WTC11 (cell line): ENCODE data around the gene AK8. TPM values are rescaled to one million over a fixed set of nuclear protein-coding genes. Genes with fewer than 3 reads are reported as not detected.
A peak's percentile ranks its signal among the peaks of the same experiment; 100 is the strongest.

Source experiments
- ATAC-seq: fragments of 200-7000 bp; cut with Tn5 transposase; 2 replicates; pipeline ENCODE4 v1.10.0; 2021; ENCODE audit warnings: mild to moderate bottlenecking, moderate library complexity
- CTCF ChIA-PET: fragments of 300-600 bp; sonication (Branson Sonifier 250); formaldehyde crosslinking; loops from one replicate; lab custom pipeline; 2021; ENCODE audit warnings: antibody characterized with exemption; lab: Charles Lee
- POLR2A ChIA-PET: fragments of 350-600 bp; sonication (Branson Sonifier 250); formaldehyde crosslinking; loops from one replicate; lab custom pipeline; 2021; ENCODE audit warnings: antibody characterized with exemption; lab: Charles Lee
- DNase-seq: peaks from one replicate; pipeline ENCODE4 v3.0.0; 2021; ENCODE audit warnings: low spot score
- H3K27ac Mint-ChIP-seq: 2 replicates; pipeline ENCODE4 v1.8.0; 2021; ENCODE audit warnings: mixed read lengths
- H3K27me3 Mint-ChIP-seq: 2 replicates; pipeline ENCODE4 v1.8.0; 2021; ENCODE audit warnings: low read depth, mild to moderate bottlenecking, moderate library complexity, mixed read lengths
- H3K36me3 Mint-ChIP-seq: 2 replicates; pipeline ENCODE4 v1.8.0; 2021; ENCODE audit warnings: mixed read lengths
- H3K4me1 Mint-ChIP-seq: 2 replicates; pipeline ENCODE4 v1.8.0; 2022; ENCODE audit warnings: mixed read lengths
- H3K4me3 Mint-ChIP-seq: 2 replicates; pipeline ENCODE4 v1.8.0; 2021; ENCODE audit warnings: mild to moderate bottlenecking, moderate library complexity, mixed read lengths
- H3K9me3 Mint-ChIP-seq: 2 replicates; pipeline ENCODE4 v1.8.0; 2021; ENCODE audit warnings: mixed read lengths
- ATF1 ChIP-seq: sonication (generic); formaldehyde crosslinking; IDR thresholded peaks from 2 replicates; pipeline ENCODE4 v1.8.1; 2023; ENCODE audit warnings: mild to moderate bottlenecking, moderate library complexity, missing genetic modification reagents
- CBFB ChIP-seq: sonication (generic); formaldehyde crosslinking; IDR thresholded peaks from 2 replicates; pipeline ENCODE4 v1.8.1; 2022; ENCODE audit warnings: mild to moderate bottlenecking, low read depth, missing genetic modification reagents
- FOXK1 ChIP-seq: sonication (generic); formaldehyde crosslinking; IDR thresholded peaks from 2 replicates; pipeline ENCODE4 v1.8.0; 2022; ENCODE audit warnings: mild to moderate bottlenecking, moderate library complexity, missing genetic modification reagents
- FOXP1 ChIP-seq: sonication (generic); formaldehyde crosslinking; IDR thresholded peaks from 2 replicates; pipeline ENCODE4 v1.8.0; 2022; ENCODE audit warnings: missing genetic modification reagents, mild to moderate bottlenecking, moderate library complexity, borderline replicate concordance
- HMGA2 ChIP-seq: fragments of 250-450 bp; sonication (Bioruptor Pico); IDR thresholded peaks from 2 replicates; pipeline ENCODE4 v1.4.0; 2021; ENCODE audit warnings: mild to moderate bottlenecking, moderate library complexity
- IRF2 ChIP-seq: sonication (generic); formaldehyde crosslinking; IDR thresholded peaks from 2 replicates; pipeline ENCODE4 v1.8.0; 2022; ENCODE audit warnings: low read depth, missing genetic modification reagents, borderline replicate concordance
- NR3C1 ChIP-seq: sonication (generic); formaldehyde crosslinking; conservative IDR thresholded peaks from 2 replicates; pipeline ENCODE4 v1.8.1; 2023; ENCODE audit warnings: low read depth, mild to moderate bottlenecking, missing genetic modification reagents
- OVOL2 ChIP-seq: fragments of 250-450 bp; sonication (Bioruptor Pico); IDR thresholded peaks from 2 replicates; pipeline ENCODE4 v1.9.0; 2021; ENCODE audit warnings: mild to moderate bottlenecking, borderline replicate concordance
- RELA ChIP-seq: sonication (generic); formaldehyde crosslinking; IDR thresholded peaks from 2 replicates; pipeline ENCODE4 v1.8.1; 2022; ENCODE audit warnings: missing genetic modification reagents, mild to moderate bottlenecking, borderline replicate concordance
- SMAD4 ChIP-seq: sonication (generic); formaldehyde crosslinking; IDR thresholded peaks from 2 replicates; pipeline ENCODE4 v1.8.0; 2022; ENCODE audit warnings: mild to moderate bottlenecking, missing genetic modification reagents
- SP1 ChIP-seq: sonication (generic); formaldehyde crosslinking; conservative IDR thresholded peaks from 2 replicates; pipeline ENCODE4 v1.8.1; 2022; ENCODE audit warnings: missing genetic modification reagents
- TEAD1 ChIP-seq: sonication (generic); formaldehyde crosslinking; IDR thresholded peaks from 2 replicates; pipeline ENCODE4 v1.8.0; 2022; ENCODE audit warnings: mild to moderate bottlenecking, missing genetic modification reagents
- TEAD4 ChIP-seq: sonication (generic); formaldehyde crosslinking; IDR thresholded peaks from 2 replicates; pipeline ENCODE4 v1.8.0; 2022; ENCODE audit warnings: mild to moderate bottlenecking, missing genetic modification reagents
- ZNF121 ChIP-seq: sonication (generic); formaldehyde crosslinking; IDR thresholded peaks from 2 replicates; pipeline ENCODE4 v1.8.0; 2023; ENCODE audit warnings: missing genetic modification reagents
- ZNF232 ChIP-seq: sonication (generic); formaldehyde crosslinking; IDR thresholded peaks from 2 replicates; pipeline ENCODE4 v1.8.0; 2022; ENCODE audit warnings: mild to moderate bottlenecking, missing genetic modification reagents
- ZNF396 ChIP-seq: fragments of 250-450 bp; sonication (Bioruptor Pico); IDR thresholded peaks from 2 replicates; pipeline ENCODE4 v1.8.0; 2021; ENCODE audit warnings: mild to moderate bottlenecking, moderate library complexity, borderline replicate concordance
- total RNA-seq: library from RNA; stranded (reverse); gene quantifications from 3 replicates; pipeline ENCODE4 v1.2.3, GENCODE V29; 2021
- TF ChIP-seq, protein P1 (sequence below): fragments of 250-450 bp; sonication (Bioruptor Pico); IDR thresholded peaks from 2 replicates; pipeline ENCODE4 v1.9.0; 2021; ENCODE audit warnings: moderate library complexity, mild to moderate bottlenecking, inconsistent platforms, borderline replicate concordance
- TF ChIP-seq, protein P2 (sequence below): sonication (generic); formaldehyde crosslinking; IDR thresholded peaks from 2 replicates; pipeline ENCODE4 v1.8.1; 2023; ENCODE audit warnings: mild to moderate bottlenecking, missing genetic modification reagents, moderate library complexity
- TF ChIP-seq, protein P3 (sequence below): sonication (generic); formaldehyde crosslinking; IDR thresholded peaks from 2 replicates; pipeline ENCODE4 v1.8.1; 2023; ENCODE audit warnings: mild to moderate bottlenecking, missing genetic modification reagents, moderate library complexity
- TF ChIP-seq, protein P4 (sequence below): fragments of 250-450 bp; sonication (Bioruptor Pico); IDR thresholded peaks from 2 replicates; pipeline ENCODE4 v1.9.0; 2021; ENCODE audit warnings: mild to moderate bottlenecking
- TF ChIP-seq, protein P5 (sequence below): sonication (generic); formaldehyde crosslinking; IDR thresholded peaks from 2 replicates; pipeline ENCODE4 v1.8.0; 2022; ENCODE audit warnings: mild to moderate bottlenecking, missing genetic modification reagents
- TF ChIP-seq, protein P6 (sequence below): fragments of 250-450 bp; sonication (Bioruptor Pico); IDR thresholded peaks from 2 replicates; pipeline ENCODE4 v2.1.2; 2022; ENCODE audit warnings: mild to moderate bottlenecking, moderate library complexity
- TF ChIP-seq, protein P7 (sequence below): sonication (generic); formaldehyde crosslinking; IDR thresholded peaks from 2 replicates; pipeline ENCODE4 v1.8.1; 2023; ENCODE audit warnings: mild to moderate bottlenecking, missing genetic modification reagents, borderline replicate concordance

AK8 gene
- total RNA-seq, 1 experiment from 2014 or later: 0.48 TPM

DNA sequence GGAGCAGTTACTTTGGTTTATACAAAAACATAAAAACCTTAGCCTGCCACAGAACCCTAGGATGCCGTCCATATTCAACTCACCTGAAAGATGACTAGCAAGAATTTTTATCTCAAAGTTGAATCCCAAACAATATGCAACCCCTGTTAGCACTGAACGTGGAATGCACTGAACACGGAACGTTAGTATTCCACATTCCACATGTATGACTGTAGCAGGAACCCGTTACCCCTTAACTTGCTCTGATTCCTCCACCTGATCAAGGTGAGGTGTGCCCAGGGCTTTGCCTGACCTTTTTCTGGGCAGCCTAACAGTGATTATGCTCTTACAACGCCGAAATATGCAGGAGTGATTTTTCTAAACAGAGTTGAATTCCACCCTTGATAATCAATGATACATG, 43.7 kb downstream of the AK8 start:
- ChIA-PET POLR2A (no interaction called here), CTCF (no interaction called here)
- H3K4me1 Mint-ChIP-seq: no peaks in the 10 kb centered on the region
- H3K36me3 Mint-ChIP-seq: no peaks in the 10 kb centered on the region
- H3K27ac Mint-ChIP-seq: no peak overlapping the region
- no peak for ATAC-seq
- H3K4me3 Mint-ChIP-seq: no peak overlapping the region
- DNase-seq: no peak
- H3K9me3 Mint-ChIP-seq: peaks cover 4% of the 10 kb centered on the region; the same call in 1 of the 2 replicates
- no peak for TF ChIP-seq FOXP1 (CRISPR knock-in tag)
- TF ChIP-seq NR3C1 (CRISPR knock-in tag): no peak
- no peak for TF ChIP-seq ZNF121
- TF ChIP-seq ATF1 (CRISPR knock-in tag): no peak
- TF ChIP-seq HMGA2 (CRISPR knock-in tag): no peak
- H3K27me3 Mint-ChIP-seq: no peaks in the 10 kb centered on the region

DNA sequence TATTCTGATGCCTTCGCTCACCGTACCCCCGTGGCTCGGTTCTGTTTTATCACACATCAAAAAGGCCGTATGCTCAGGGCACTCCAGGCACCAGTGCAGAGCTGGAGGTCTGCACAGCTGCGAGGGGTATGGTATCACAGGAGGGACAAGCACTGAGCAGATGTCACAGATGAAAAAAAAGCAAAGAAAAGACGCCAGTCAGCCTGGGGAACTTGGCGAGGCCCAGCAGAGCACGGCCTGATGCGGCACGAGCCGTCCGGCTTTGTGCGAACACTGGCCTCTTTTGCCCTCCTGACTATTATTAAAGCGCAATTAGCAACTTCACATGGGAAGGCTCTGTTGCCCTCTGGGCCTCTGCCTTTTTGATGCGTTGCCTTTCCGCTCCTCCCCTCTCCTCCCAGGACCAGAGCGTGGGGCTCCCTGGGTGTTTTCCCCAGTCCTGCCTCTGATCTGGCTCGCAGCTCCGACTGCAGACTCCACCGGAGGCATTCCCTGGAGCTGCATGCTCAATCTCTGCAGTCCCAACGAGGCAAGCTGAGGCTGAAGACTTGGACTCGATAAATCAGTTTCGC, 44.4 kb downstream of the AK8 start:
- Mint-ChIP-seq H3K27ac (peak overlapping the region; percentile 58; the same call in 1 of the 2 replicates), H3K4me3 (no peak overlapping the region), H3K4me1 (no peaks in the 10 kb centered on the region), H3K27me3 (no peaks in the 10 kb centered on the region), H3K9me3 (peaks cover 4% of the 10 kb centered on the region; the same call in 1 of the 2 replicates), H3K36me3 (no peaks in the 10 kb centered on the region)
- CTCF ChIA-PET: interaction anchor here (2.1 kb wide), 1 partner anchor 15 kb away, joined by 16 read pairs; no protein-coding TSS in a partner anchor
- DNase-seq (no peak), ATAC-seq (no peak)
- TF ChIP-seq, protein P1, sequence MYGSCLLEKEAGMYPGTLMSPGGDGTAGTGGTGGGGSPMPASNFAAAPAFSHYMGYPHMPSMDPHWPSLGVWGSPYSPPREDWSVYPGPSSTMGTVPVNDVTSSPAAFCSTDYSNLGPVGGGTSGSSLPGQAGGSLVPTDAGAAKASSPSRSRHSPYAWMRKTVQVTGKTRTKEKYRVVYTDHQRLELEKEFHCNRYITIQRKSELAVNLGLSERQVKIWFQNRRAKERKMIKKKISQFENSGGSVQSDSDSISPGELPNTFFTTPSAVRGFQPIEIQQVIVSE: no peak
- TF ChIP-seq RELA (CRISPR knock-in tag): no peak
- TF ChIP-seq, protein P2, sequence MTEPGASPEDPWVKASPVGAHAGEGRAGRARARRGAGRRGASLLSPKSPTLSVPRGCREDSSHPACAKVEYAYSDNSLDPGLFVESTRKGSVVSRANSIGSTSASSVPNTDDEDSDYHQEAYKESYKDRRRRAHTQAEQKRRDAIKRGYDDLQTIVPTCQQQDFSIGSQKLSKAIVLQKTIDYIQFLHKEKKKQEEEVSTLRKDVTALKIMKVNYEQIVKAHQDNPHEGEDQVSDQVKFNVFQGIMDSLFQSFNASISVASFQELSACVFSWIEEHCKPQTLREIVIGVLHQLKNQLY: no peak
- TF ChIP-seq, protein P3, sequence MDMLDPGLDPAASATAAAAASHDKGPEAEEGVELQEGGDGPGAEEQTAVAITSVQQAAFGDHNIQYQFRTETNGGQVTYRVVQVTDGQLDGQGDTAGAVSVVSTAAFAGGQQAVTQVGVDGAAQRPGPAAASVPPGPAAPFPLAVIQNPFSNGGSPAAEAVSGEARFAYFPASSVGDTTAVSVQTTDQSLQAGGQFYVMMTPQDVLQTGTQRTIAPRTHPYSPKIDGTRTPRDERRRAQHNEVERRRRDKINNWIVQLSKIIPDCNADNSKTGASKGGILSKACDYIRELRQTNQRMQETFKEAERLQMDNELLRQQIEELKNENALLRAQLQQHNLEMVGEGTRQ (CRISPR knock-in tag): no peak
- no peak for TF ChIP-seq SP1
- TF ChIP-seq, protein P4, sequence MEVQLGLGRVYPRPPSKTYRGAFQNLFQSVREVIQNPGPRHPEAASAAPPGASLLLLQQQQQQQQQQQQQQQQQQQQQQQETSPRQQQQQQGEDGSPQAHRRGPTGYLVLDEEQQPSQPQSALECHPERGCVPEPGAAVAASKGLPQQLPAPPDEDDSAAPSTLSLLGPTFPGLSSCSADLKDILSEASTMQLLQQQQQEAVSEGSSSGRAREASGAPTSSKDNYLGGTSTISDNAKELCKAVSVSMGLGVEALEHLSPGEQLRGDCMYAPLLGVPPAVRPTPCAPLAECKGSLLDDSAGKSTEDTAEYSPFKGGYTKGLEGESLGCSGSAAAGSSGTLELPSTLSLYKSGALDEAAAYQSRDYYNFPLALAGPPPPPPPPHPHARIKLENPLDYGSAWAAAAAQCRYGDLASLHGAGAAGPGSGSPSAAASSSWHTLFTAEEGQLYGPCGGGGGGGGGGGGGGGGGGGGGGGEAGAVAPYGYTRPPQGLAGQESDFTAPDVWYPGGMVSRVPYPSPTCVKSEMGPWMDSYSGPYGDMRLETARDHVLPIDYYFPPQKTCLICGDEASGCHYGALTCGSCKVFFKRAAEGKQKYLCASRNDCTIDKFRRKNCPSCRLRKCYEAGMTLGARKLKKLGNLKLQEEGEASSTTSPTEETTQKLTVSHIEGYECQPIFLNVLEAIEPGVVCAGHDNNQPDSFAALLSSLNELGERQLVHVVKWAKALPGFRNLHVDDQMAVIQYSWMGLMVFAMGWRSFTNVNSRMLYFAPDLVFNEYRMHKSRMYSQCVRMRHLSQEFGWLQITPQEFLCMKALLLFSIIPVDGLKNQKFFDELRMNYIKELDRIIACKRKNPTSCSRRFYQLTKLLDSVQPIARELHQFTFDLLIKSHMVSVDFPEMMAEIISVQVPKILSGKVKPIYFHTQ: no peak
- TF ChIP-seq, protein P5, sequence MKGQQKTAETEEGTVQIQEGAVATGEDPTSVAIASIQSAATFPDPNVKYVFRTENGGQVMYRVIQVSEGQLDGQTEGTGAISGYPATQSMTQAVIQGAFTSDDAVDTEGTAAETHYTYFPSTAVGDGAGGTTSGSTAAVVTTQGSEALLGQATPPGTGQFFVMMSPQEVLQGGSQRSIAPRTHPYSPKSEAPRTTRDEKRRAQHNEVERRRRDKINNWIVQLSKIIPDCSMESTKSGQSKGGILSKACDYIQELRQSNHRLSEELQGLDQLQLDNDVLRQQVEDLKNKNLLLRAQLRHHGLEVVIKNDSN: no peak
- no peak for TF ChIP-seq TEAD4 (CRISPR knock-in tag)
- TF ChIP-seq TEAD1 (CRISPR knock-in tag): no peak
- no peak for TF ChIP-seq ZNF396 (CRISPR knock-in tag)
- no peak for TF ChIP-seq OVOL2 (CRISPR knock-in tag)
- TF ChIP-seq, protein P6, sequence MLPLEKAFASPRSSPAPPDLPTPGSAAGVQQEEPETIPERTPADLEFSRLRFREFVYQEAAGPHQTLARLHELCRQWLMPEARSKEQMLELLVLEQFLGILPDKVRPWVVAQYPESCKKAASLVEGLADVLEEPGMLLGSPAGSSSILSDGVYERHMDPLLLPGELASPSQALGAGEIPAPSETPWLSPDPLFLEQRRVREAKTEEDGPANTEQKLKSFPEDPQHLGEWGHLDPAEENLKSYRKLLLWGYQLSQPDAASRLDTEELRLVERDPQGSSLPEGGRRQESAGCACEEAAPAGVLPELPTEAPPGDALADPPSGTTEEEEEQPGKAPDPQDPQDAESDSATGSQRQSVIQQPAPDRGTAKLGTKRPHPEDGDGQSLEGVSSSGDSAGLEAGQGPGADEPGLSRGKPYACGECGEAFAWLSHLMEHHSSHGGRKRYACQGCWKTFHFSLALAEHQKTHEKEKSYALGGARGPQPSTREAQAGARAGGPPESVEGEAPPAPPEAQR: no peak
- TF ChIP-seq, protein P7, sequence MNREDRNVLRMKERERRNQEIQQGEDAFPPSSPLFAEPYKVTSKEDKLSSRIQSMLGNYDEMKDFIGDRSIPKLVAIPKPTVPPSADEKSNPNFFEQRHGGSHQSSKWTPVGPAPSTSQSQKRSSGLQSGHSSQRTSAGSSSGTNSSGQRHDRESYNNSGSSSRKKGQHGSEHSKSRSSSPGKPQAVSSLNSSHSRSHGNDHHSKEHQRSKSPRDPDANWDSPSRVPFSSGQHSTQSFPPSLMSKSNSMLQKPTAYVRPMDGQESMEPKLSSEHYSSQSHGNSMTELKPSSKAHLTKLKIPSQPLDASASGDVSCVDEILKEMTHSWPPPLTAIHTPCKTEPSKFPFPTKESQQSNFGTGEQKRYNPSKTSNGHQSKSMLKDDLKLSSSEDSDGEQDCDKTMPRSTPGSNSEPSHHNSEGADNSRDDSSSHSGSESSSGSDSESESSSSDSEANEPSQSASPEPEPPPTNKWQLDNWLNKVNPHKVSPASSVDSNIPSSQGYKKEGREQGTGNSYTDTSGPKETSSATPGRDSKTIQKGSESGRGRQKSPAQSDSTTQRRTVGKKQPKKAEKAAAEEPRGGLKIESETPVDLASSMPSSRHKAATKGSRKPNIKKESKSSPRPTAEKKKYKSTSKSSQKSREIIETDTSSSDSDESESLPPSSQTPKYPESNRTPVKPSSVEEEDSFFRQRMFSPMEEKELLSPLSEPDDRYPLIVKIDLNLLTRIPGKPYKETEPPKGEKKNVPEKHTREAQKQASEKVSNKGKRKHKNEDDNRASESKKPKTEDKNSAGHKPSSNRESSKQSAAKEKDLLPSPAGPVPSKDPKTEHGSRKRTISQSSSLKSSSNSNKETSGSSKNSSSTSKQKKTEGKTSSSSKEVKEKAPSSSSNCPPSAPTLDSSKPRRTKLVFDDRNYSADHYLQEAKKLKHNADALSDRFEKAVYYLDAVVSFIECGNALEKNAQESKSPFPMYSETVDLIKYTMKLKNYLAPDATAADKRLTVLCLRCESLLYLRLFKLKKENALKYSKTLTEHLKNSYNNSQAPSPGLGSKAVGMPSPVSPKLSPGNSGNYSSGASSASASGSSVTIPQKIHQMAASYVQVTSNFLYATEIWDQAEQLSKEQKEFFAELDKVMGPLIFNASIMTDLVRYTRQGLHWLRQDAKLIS: no peak
- TF ChIP-seq FOXK1 (CRISPR knock-in tag): no peak
- TF ChIP-seq CBFB (CRISPR knock-in tag): no peak
- no peak for TF ChIP-seq ZNF232 (CRISPR knock-in tag)
- no peak for TF ChIP-seq SMAD4 (CRISPR knock-in tag)
- no peak for TF ChIP-seq IRF2
- POLR2A ChIA-PET: interaction anchor here (0.5 kb wide), 1 partner anchor 1156 kb away, joined by 3 read pairs; no protein-coding TSS in a partner anchor
